Effector CD4-positive, alpha-beta T cell (primary cell): ENCODE measurements around the gene CACNA1B.

Source experiments
- DNase-seq: peaks from one replicate; pipeline ENCODE4 v3.0.0-alpha.2; 2020

The CACNA1B gene

GRCh38 chr9:138053996-138054752 is 176.6 kb downstream of the CACNA1B start:
- DNase-seq: no peak

- no peak for DNase-seq
Measured at GRCh38 chr9:138057726-138058125, 180.1 kb downstream of the CACNA1B start.

DNA sequence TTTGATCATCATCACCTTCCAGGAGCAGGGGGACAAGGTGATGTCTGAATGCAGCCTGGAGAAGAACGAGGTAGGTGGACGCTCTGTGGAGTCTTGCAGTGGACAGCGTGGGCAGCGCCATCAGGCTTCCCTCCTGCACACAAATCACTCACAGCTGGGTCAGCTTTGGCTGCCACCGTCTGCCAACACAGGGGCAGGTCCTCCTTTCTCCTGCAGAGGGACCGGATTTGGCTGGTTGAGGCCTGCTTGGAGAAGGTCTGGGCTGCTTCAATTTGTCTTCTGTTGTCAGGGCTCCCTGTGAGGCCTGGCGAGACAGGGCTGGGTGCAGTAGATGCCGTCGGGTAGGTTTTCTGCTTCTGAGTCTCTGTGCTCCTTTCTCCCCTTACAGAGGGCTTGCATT is 180.6 kb downstream of the CACNA1B start:
- DNase-seq: no peak

DNA sequence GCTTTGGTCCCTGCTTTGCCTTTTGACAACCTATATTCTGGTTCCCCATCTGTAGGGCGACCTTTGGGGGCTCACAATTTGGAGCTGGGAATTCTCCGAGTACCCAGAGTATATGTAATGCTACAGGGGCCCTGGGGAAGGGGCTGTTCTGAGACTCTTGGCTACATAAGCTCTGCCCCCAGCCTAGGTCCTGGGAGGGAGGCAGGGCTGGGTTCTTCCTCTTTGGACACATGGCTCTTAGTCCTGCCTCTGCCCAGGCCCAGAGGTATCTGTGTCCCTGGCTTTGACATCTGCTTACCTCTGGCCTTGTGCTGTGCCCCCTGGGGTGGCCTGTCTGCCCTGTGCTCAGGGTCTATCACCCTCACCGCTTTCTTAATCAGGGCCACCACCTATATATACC is 181.6 kb downstream of the CACNA1B start:
- no peak for DNase-seq

DNA sequence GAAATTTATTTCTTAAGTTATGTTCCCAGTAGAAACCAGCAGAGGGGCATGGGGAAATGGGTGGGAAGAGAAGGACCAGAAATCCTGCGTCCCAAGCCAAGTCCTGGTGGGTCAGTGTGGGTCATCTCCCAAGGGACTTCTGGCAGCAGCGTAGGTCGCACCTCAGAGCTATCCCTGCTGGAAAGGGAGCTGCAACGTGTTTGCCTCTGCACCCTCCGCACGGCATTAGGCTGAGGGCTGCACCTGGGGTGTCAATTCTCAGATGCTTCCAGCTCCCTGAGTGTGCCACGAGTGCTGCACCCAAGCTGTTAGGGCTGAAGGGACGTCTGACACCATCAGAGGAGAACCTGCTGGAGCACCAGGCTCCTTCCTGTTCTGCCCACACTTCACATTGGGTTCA is 182.8 kb downstream of the CACNA1B start:
- no peak for DNase-seq

DNA sequence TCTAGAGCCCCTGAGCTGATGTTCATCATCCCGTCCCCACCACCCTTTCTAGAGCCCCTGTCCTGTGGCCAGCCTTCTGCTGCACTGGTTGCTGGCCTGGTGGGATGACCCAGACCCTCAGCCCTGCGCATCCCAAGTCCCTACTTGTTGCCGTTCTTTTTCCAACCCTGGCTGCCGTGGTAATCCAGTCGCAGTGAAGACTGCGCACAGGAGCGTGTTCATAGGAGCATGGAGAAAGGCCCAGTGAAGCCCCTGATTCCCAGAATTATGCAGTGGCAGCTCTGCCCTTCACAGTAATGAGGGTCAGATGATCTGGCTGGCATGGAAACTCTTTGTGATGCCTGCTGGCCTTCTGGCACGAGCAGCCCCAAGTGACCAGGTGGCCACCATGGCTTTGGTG is 183.3 kb downstream of the CACNA1B start:
- DNase-seq: no peak

- no peak for DNase-seq
Measured at GRCh38 chr9:138061631-138062030, 184.0 kb downstream of the CACNA1B start.

DNA sequence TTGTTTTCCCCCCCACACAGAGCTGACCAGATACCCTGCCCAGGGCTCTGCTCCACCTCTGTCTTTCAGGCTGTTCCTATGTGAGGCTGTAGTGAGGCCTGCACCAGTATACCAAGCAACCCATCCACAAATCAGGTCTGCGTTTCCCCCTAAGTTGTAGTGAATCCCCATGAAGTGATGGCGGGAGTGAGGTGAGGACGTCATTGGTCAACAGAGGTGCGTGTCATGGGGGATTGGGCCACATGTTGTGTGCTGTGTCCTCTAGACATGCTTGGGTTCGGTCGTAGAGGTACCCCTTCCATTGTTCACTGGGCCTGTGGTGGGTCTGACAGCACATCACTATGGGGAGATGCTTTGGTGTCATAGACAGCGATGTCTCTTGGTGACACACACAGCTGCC is 184.6 kb downstream of the CACNA1B start:
- DNase-seq: no peak

DNA sequence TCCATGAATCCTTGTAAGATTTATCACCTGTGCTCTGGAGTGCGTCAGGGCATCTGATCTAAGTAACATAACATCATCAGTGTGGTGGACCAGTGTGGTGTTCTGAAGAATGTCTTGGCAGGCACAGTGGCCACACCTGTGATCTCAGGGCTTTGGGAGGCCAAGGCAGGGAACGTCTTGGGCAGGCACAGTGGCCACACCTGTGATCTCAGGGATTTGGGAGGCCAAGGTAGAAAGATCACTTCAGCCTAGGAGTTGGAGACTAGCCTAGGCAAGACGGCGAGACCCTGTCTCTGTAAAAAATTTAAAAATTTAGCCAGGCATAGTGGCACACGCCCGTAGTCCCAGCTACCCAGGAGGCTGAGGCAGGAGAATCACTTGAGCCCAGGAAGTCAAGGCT is 185.5 kb downstream of the CACNA1B start:
- DNase-seq: no peak

GRCh38 chr9:138063785-138064184 is 186.2 kb downstream of the CACNA1B start:
- no peak for DNase-seq

- no peak for DNase-seq
Measured at GRCh38 chr9:138064547-138064946, 187.0 kb downstream of the CACNA1B start.

- no peak for DNase-seq
Measured at GRCh38 chr9:138065287-138065686, 187.7 kb downstream of the CACNA1B start.

- DNase-seq: no peak
Measured at GRCh38 chr9:138066049-138066448, 188.5 kb downstream of the CACNA1B start.

DNA sequence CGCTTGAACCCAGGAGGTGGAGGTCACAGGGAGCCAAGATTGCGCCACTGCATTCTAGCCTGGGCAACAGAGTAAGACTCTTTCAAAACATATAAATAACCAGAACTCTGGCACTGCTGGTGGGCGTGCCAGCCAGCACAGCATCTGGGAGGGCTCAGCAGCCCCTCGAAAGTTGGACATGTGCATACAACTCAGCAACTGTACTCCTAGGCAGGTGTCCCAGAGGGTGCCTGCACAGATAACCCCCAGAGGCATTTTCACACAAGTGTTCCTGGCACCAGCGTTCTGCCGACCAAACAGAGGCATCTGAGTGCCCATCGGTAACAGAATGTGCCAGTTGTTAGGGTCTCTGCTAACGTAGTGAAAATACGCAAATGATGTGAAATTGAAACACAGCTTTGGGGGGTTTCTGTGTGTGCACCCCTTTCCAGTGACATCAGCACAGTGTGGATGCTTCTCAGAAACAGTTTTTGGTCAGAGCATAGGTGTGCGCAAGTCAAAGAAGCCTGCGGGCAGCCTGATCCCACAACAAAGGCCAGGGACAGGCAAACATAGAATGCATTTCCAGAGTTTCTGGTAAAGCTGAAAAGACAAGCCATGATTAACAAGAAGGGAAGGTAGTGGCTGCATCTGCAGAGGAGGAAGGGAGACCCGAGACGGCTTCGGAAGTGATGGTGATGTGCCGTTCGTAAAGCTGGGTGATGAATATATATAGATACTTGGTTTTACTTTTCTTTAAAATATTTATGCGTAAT is 190.2 kb downstream of the CACNA1B start:
- no peak for DNase-seq

DNA sequence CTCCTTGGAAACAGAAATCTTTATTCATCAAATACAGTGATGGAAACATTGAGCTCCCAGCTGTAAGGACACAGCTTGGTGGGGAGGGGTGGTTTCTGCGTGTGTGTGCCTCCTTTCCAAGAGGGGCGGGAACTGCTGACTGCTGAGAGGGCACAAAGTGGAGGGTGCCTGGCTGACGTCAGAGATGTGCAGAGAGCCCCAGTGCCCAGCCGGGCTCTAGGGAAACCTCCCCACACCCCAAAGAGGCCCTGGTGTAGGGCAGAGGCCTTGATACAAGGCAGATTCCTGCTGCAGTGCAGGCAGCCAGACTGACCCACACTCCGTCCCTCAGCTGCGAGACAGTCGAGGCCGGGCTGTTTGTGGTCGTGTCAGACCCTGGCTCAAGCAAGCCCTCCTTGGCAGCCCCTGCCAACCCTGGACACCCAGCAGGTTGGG is 191.0 kb downstream of the CACNA1B start:
- DNase-seq: no peak

GRCh38 chr9:138069731-138070456 is 192.3 kb downstream of the CACNA1B start:
- DNase-seq: no peak

DNA sequence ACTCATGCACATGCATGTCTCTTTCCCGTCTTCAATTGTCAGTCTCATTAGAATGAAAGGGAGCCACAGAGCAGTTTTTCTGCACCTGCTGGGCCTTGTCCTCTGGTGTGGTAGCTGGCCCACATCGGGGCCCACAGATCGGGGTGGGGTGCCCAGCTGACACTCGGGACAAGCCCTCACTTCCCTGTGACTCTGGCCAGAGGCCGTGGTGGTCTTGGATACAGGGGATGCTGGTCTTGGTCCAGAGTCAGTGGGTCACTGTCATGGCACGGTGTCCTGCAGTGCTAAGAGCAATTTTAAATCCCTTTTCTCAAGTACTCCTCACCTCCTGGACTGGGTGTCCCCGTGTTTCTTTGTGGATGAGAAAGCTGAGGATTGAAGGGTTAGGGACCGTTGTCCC is 193.2 kb downstream of the CACNA1B start:
- DNase-seq: no peak

DNA sequence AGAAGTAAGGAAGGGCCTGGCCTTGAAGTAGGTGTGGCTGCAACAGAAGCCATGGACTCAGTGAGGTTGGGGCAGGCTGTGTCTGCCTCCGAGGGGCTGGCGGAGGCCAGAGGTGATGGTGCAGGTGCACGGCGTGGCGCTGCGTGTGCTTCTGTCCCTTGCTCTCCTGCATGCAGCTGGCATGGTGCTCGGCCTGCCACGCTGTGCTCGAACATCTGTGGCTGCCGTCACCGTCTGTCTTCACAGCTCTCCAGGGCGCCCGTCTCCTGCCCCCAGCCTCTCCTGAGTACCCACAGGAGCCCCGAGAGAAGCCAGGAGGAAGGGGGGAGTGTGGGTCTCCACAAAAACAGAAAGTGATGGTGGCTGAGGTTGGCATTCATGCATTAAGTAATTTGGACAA is 193.7 kb downstream of the CACNA1B start:
- no peak for DNase-seq

GRCh38 chr9:138071731-138072130 is 194.1 kb downstream of the CACNA1B start:
- DNase-seq: no peak

DNA sequence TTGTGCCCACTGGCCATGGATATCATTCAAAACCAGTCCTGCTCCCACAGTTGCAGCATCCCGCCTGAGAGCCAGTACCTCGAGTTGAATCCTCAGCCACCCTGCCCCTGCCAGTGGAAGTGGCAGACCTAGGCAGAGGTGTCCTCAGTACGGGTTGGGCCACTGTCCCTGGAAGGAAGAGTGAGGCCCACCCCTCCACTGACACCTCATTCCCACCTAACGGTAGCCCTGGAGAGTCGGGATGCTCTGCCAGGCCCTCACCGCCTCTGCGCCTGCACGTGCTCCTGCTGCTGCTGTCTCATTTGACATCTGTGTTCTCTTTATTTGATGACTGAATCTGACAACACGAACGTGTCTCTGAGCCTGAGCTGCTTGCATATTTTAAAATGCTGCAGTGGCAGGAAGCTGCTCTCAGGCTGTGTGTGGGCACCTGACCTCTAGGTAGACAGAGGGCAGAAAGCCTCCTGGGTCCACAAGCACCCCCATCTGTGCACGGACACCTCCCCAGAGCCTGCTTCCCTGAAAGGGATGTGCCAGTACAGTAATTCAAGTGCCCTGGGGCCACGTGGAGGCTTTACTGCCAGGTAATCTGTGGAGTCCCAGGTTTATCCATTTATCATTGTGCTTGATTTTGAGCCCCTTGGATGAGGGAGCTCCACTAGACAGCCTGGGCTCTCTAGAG is 194.7 kb downstream of the CACNA1B start:
- DNase-seq: no peak

- no peak for DNase-seq
Measured at GRCh38 chr9:138072897-138073296, 195.3 kb downstream of the CACNA1B start.

DNA sequence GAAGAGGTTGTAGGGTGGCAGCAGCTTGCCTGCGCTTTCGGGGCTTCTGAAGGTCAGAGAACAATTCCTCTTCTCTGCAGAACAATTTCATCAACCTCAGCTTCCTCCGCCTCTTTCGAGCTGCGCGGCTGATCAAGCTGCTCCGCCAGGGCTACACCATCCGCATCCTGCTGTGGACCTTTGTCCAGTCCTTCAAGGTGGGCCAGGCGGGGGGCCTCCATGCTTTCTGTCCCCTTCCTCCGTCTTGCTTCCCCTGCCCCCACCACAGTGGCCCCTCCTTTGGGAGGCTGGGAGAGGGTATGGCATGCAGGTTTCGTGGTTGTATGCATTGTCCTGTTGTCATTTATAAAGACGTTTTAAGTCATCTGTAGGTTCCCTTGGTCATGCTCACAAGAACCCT is 195.8 kb downstream of the CACNA1B start:
- no peak for DNase-seq

DNA sequence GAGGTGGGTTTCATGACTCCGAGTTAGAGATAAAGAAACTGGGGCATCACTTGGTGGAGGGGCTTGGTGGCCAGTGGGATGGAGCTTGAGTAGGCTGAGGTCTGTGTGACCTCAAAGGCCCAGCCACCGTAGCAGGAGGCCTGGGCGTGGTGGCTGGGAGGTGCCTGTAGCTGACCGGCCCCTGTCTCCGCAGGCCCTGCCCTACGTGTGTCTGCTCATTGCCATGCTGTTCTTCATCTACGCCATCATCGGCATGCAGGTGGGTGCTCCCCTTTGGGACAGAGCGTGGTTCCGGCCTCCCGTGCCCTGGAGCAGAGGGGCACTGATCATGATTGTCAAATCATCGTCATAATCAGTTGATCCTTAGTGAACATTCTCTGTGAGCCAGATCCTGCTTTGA is 196.2 kb downstream of the CACNA1B start:
- DNase-seq: no peak
